Loucy (cell line): ENCODE data around the gene TCN1.

Source experiments
- H2AFZ ChIP-seq: fragments of 200-600 bp; sonication (generic); 2 replicates; pipeline ENCODE4 v1.6.0; 2016; ENCODE audit warnings: antibody characterized with exemption, mild to moderate bottlenecking, low read length, moderate library complexity
- H3F3A ChIP-seq: fragments of 200-600 bp; 2 replicates; pipeline ENCODE4 v1.6.0; 2016; ENCODE audit warnings: antibody characterized with exemption, low read depth, mild to moderate bottlenecking
- H3K27me3 ChIP-seq: fragments of 200-600 bp; sonication (generic); 2 replicates; pipeline ENCODE4 v1.6.1; 2014; ENCODE audit warnings: low read length, mild to moderate bottlenecking; ENCODE audit not compliant: insufficient read depth, poor library complexity, severe bottlenecking
- H3K36me3 ChIP-seq: fragments of 200-600 bp; sonication (generic); 2 replicates; pipeline ENCODE4 v1.6.1; 2016; ENCODE audit warnings: low read length; ENCODE audit not compliant: insufficient read depth
- H3K4me1 ChIP-seq: fragments of 200-600 bp; sonication (generic); 2 replicates; pipeline ENCODE4 v1.5.1; 2014; ENCODE audit warnings: low read length, mild to moderate bottlenecking; ENCODE audit not compliant: insufficient read depth, poor library complexity, severe bottlenecking
- H3K4me2 ChIP-seq: fragments of 200-600 bp; sonication (generic); 2 replicates; pipeline ENCODE4 v1.6.0; 2014; ENCODE audit warnings: antibody characterized with exemption, low read length, low read depth, mild to moderate bottlenecking; ENCODE audit not compliant: poor library complexity, severe bottlenecking
- H3K4me3 ChIP-seq: fragments of 200-600 bp; sonication (generic); 2 replicates; pipeline ENCODE4 v1.5.1; 2014; ENCODE audit warnings: low read length, mild to moderate bottlenecking, mixed read lengths; ENCODE audit not compliant: poor library complexity, severe bottlenecking
- H3K79me2 ChIP-seq: fragments of 200-600 bp; sonication (generic); 2 replicates; pipeline ENCODE4 v1.6.1; 2014; ENCODE audit warnings: low read length; ENCODE audit not compliant: insufficient read depth
- H3K9ac ChIP-seq: fragments of 200-600 bp; sonication (generic); 2 replicates; pipeline ENCODE4 v1.6.0; 2014; ENCODE audit warnings: mild to moderate bottlenecking, low read depth, low read length, moderate library complexity; ENCODE audit not compliant: poor library complexity, severe bottlenecking
- H3K9me2 ChIP-seq: fragments of 200-600 bp; sonication (generic); replicated peaks from 2 replicates; pipeline ENCODE4 v1.6.1; 2016; ENCODE audit warnings: low read depth, low read length, mixed read lengths
- H3K9me3 ChIP-seq: fragments of 200-600 bp; sonication (generic); 2 replicates; pipeline ENCODE4 v1.6.1; 2014; ENCODE audit warnings: mild to moderate bottlenecking, antibody characterized with exemption, low read length, low read depth; ENCODE audit not compliant: insufficient read depth
- H4K20me1 ChIP-seq: fragments of 200-600 bp; sonication (generic); 2 replicates; pipeline ENCODE4 v1.6.0; 2014; ENCODE audit warnings: antibody characterized with exemption, low read length, mild to moderate bottlenecking; ENCODE audit not compliant: insufficient read depth, poor library complexity, severe bottlenecking
- CTCF ChIP-seq: fragments of 200-600 bp; sonication (generic); conservative IDR thresholded peaks from 2 replicates; pipeline ENCODE4 v1.5.1; 2014; ENCODE audit warnings: mild to moderate bottlenecking, antibody characterized with exemption, low read length
- EZH2phosphoT487 ChIP-seq: fragments of 200-600 bp; IDR thresholded peaks from 2 replicates; pipeline ENCODE4 v1.6.1; 2018; ENCODE audit warnings: antibody characterized with exemption, mild to moderate bottlenecking, moderate library complexity, borderline replicate concordance

Gene TCN1

GRCh38 chr11:59862252-59862651, 4.0 kb downstream of the TCN1 start:
- no peaks in the 10 kb centered on the region for H3K36me3 ChIP-seq
- H3K9me2 ChIP-seq, result no peaks in the 10 kb centered on the region
- no peaks in the 10 kb centered on the region for H3F3A ChIP-seq
- no peak overlapping the region for H2AFZ ChIP-seq
- H3K9ac ChIP-seq, result no peak overlapping the region
- H3K79me2 ChIP-seq, result no peaks in the 10 kb centered on the region
- no peak overlapping the region for H3K4me3 ChIP-seq
- no peaks in the 10 kb centered on the region for H3K9me3 ChIP-seq
- TF ChIP-seq EZH2phosphoT487 (no peak), CTCF (no peak)
- H3K27me3 ChIP-seq, result no peaks in the 10 kb centered on the region
- H3K4me2 ChIP-seq, result no peak overlapping the region
- H3K4me1 ChIP-seq, result peaks cover 11% of the 10 kb centered on the region
- no peaks in the 10 kb centered on the region for H4K20me1 ChIP-seq

GRCh38 chr11:59859673-59860072, 6.6 kb downstream of the TCN1 start:
- Histone ChIP-seq H3K4me2 (no peak overlapping the region), H3F3A (no peaks in the 10 kb centered on the region), H3K4me3 (no peak overlapping the region), H3K4me1 (peaks cover 12% of the 10 kb centered on the region), H3K9me2 (no peaks in the 10 kb centered on the region), H3K36me3 (no peaks in the 10 kb centered on the region), H2AFZ (no peak overlapping the region), H4K20me1 (no peaks in the 10 kb centered on the region), H3K27me3 (no peaks in the 10 kb centered on the region), H3K9ac (no peak overlapping the region), H3K79me2 (no peaks in the 10 kb centered on the region), H3K9me3 (no peaks in the 10 kb centered on the region)
- TF ChIP-seq CTCF (no peak), EZH2phosphoT487 (no peak)

- H3K4me3 ChIP-seq, result peak overlapping the region; percentile 8
- H4K20me1 ChIP-seq, result no peaks in the 10 kb centered on the region
- H3F3A ChIP-seq, result no peaks in the 10 kb centered on the region
- H3K9me2 ChIP-seq, result no peaks in the 10 kb centered on the region
- no peaks in the 10 kb centered on the region for H3K27me3 ChIP-seq
- no peaks in the 10 kb centered on the region for H3K79me2 ChIP-seq
- H3K4me1 ChIP-seq, result peaks cover 12% of the 10 kb centered on the region
- no peak overlapping the region for H3K9ac ChIP-seq
- no peaks in the 10 kb centered on the region for H3K36me3 ChIP-seq
- no peaks in the 10 kb centered on the region for H3K9me3 ChIP-seq
- H3K4me2 ChIP-seq, result no peak overlapping the region
- TF ChIP-seq EZH2phosphoT487, result no peak
- no peak for TF ChIP-seq CTCF
- H2AFZ ChIP-seq, result no peak overlapping the region
Observed at GRCh38 chr11:59857439-59858434, 8.6 kb downstream of the TCN1 start.
